ENCODE measurements around the gene FAM186B. TPM values are rescaled to one million over a fixed set of nuclear protein-coding genes. Genes with fewer than 3 reads are reported as not detected.
A peak's percentile ranks its signal among the peaks of the same experiment; 100 is the strongest.
"Not testable (repeated sequence)": the region's sequence is repeated elsewhere in the genome, so short reads cannot be mapped to it uniquely, and the experiment has no call there.

Gene FAM186B
- polyA plus RNA-seq, 4 donors: 0.82 to 2.4 (median 1.00) TPM

DNA sequence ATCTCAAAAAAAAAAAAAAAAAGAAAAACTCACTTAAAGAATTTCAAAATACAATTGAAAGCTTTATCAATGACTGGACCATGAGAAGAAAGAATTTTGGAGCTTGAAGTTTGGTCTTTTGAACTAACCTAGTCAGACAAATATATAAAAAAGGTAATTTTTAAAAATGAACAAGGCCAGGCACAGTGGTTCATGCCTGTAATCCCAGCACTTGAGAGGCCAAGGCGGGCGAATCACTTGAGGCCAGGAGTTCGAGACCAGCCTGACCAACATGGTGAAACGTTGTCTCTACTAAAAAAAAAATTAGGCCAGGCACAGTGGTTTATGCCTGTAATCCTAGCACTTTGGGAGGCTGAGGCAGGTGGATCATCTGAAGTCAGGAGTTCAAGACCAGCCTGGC lies 5.3 kb upstream of the FAM186B start:
- DNase-seq (ENCODE audit: low read depth in 4 of 4, low spot score in 3 of 4): not testable (repeated sequence)

DNA sequence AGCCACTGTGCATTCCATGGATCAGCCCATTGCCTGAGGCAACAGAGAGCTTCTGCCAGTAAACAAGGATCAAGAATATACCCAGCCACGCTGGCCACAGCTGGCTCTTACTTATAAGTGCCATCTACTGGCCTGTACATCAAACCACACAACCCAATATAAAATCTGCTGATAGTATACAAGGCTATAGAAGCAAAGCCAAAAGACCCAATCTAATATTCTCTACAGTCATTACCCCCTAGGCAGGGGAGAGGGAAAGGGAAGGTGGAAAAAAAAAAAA lies 4.4 kb upstream of the FAM186B start:
- no peak for DNase-seq (ENCODE audit: low read depth in 4 of 4, low spot score in 3 of 4)

DNA sequence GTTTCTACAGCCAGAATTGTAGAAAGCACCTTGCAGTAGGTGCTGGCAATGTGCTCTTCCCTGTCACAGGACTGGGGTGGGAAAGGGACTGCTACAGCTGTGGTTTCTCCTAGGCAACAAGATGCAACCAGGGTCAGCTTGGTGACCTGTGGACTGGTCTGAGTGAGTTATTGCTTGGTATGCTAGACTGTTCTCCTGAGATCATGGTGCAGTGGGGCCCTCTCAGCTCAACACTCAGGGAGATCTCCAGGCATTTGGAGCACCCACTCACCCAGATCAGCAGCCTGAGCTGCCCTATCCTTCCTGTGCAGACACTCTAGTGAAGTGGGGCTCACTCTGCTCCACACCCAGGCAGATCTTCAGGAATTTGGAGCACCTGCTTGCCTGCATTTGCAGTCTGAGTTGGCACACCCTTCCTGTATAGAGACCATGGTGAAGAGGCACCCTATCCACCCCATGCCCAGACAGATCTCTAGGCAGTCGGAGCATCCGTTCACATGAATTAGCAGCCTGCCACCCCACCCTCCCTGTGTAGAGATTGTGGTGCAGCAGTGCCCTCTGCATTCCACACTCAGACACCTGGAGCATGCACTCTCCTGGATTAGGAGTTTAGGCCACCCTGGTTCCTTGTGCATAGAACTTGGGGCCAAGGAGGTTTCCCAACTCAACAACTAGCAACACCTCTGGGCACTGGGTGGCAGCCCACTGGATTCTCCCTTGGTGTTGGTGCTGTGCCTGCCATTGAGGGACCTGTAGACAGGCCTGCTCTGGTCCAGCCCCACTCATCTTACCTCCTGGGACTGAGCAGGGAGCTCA lies 3.8 kb upstream of the FAM186B start:
- no peak for DNase-seq (ENCODE audit: low read depth in 4 of 4, low spot score in 3 of 4)

DNA sequence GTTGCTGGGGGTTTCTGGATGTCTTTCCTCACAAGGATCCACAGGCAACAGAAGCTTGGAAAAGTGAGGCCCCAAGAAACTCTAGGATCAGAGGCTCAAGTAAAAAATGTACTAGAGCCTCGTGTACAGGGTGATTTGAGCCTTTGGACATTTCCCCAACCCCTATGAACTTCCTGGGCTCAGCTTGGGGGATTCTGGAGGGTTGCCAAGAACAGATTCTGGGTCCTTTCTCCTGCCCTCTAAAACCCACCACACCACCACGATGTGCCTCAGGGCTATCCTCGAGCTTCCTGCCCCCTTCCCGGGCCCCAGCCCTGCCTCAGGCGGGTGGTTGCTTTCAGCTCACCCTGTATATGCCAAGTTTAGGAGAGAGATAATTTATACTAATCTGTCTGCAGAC lies 583 bp downstream of the FAM186B start:
- no peak for DNase-seq (ENCODE audit: low read depth in 4 of 4, low spot score in 3 of 4)

DNA sequence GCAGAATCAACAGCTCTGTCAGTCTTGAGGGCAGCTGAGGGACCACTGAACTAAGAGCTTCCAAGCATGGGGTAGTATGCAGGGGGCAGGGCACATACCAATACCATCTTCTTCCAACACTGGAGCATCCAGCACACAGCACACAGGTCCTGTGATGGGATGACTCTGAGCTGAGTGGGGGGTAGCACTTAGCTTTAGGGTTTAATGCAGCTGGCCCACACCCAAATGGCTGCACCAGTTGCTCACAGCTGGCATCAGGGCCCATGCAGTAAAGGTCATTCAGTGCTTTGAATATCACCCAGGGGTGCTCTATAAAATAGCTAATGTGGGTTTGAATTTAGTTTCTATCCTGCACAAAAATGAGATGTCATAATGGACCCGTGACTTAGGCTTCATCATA lies 1.7 kb downstream of the FAM186B start:
- DNase-seq (ENCODE audit: low read depth in 4 of 4, low spot score in 3 of 4): no peak

DNA sequence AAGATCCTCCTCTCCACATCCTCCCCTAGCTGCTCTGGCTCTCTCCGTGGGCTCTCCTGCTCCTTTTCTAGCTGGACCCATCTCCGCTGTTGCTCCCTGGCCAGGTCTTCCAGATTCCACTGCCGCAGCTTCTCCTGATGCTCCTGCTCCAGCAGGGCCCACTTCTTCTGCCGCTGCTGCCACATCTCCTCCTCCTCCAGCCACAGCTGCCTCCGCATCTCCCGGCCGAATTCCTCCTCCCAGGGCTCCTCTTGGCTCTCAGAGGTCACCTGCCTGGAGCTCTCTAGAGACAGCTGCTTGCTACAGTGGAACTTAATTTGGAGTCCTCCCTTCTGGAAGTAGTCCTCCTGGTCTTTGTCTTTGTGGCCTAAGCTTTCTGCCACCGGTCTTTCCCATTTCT lies 5.5 kb downstream of the FAM186B start:
- DNase-seq (ENCODE audit: low read depth in 4 of 4, low spot score in 3 of 4): no peak

DNA sequence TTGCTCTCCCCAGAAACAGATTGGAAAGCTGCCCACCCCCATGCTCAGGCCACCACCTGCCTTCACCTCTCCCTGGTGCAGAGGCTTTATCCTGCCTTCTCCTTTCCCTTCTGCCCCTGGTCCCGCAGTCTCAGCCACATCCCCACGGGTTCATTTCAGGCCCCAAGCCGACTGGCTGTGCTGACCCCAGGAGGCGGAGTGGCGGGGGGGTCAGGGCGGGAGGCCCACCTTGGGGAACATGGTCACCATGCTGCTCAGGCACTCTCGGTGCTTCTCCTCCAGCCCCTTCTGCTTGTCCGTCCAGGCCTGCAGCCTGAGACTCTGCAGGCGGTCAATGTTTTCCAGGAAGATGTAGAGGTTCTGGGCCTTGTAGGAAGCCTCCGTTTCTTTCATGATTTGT lies 6.9 kb downstream of the FAM186B start:
- DNase-seq (ENCODE audit: low read depth in 4 of 4, low spot score in 3 of 4): no peak

DNA sequence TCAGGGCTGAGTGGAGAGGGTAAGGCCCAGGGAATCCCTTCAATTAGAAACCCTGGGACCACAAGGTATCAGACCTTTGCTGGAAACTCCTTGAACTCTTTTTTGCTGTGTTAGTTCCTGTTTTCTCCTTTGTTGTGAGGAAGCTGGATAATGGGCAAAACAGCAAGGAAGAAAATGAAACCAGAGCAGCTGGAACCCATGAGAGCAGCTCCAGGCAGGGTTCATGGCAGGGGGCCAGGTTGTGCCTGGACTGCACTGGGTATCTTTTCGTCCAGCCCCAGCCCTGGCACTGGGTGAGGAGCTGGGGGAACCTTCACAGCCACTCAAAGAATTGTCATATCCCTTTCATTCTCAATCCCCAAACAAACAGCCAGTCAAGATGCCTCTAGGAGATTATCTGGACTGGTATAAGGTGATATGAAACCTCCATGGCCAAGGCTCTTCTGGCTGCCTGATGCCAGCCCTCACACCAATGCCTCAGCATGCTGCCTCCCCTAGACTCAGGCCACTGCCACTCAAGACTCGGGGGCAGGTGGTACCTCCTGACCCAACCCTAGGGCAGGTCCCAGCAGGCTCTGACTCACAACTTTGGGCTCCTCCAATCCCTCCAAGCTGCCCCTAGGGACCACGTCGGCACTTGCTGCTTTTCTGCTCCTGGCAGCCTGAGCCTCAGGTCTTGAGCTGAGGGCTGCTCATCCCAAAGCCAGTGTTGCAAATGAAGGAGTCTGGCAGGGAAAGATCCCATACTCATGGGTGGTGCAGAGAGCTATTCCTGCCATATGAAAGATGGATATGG lies 16.5 kb downstream of the FAM186B start:
- DNase-seq (ENCODE audit: low read depth in 4 of 4, low spot score in 3 of 4): no peak

DNA sequence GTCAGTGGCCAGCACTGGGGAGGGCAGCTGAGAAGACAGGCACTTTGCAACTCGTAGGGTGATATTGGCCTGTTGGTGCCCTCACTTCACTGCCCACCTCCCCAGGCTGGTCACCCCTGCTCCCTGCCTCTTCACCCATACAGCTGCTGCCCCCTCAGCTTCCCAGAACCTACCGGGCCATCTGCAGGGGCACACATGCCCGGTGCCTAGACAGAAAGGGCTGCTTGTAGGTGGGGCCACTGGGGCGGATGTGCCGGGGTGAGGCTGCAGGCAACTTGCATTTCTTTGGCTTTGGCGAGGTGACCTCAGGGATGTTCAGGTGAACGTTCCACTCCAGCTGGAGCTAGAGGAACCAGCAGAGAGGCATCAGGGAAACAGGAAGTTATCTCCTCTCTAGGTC lies 17.2 kb downstream of the FAM186B start:
- DNase-seq (ENCODE audit: low read depth in 4 of 4, low spot score in 3 of 4): no peak

DNA sequence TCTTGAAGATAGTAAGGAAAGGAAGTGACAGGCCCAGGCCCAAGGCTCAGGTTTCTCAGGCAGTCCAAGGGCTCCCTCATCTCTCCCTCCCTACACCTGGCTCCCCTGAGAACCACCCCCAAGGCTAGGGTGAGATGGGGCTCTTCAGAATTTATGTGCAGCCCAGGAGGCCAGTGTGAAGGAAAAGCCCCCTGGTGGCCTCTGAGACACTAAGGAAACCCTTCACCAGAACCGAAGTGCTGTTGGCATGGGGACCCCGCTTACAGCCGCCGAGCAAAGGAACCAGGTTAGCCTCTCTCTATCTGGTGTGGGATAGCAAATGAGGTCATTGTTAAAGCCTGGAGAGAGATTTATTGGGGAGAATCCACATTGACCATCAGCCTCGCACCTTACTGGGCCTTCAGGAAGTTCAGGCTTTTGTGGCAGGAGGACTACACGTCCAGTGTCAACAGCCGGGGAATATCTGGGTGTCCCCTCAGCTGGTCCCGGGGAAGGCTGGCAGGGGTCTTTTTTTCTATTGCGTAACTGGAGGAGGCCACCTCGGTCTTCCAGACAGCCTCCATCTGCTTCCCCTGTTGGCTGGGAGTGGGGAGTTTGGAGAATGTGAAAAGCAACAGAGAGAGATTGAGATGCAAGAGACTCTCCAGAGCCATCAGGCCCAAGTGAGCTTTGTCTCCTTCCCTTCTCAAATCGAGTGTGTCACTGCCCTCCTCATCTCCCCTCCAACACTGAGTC lies 18.1 kb downstream of the FAM186B start:
- no peak for DNase-seq (ENCODE audit: low read depth in 4 of 4, low spot score in 3 of 4)

DNA sequence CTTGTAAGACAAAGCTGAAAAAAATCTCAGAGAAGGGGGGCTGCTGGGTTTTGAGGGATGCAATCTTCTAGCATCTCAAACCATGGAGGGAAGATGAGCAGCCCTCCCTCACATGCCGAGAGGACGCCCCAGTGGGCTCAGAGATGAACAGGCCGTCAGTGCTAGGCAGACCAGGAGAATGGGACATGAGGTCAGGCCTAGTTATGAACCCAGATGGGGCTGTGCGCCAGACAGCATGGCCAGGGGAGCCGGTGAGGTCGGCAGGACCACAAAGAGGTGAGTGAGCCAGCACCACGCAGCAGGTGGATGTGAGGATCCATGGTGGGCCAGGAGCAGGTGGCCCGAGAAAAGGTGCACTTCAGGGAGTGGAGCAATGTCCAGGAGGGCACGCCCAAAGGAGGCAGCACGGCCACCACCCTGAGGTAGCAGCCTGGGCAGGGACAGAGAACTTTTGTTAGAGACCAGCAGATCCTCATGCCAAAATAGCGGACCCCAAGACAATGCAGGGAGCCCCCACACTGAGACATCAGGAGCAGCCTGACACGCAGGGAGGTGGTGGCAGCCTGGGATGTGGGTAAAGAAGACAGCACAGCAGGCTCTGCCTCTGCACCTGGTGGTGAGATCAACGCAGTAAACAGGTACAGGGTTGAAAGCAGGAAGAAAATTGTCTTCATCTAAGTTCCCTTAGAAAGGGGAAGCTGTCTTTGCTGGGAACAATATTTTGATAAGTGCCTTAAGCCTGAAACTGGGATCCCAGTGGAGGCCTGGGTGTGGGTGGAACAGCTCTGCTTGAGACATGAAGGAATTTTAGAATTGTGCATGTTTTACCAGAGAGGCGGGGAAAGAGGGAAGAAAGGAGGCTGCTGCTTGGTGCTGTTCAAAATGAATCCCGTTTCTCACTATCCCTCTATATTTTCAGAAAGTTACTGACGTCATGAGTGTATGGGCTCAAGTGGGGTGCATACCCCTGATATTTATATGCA lies 19.7 kb downstream of the FAM186B start:
- no peak for DNase-seq (ENCODE audit: low read depth in 4 of 4, low spot score in 3 of 4)

DNA sequence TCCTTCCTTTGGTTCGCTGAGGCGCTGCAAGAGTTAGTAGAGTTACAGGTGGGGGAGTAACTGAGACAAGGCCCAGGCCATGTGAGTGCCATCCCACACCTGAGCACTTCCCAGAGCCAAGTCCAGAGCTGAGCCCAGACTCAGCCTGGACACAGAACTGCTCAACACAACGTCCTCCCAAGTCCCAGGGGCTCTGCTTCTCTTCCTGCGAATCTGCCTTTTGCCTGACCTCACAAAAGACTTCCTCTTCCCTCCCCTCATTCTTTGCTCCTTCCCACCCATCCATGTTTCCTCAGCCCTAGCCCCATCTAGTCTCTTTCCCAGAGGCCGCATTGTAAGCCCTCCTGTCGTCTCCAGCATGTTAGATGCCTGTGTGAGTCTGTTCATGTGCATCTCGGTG lies 20.8 kb downstream of the FAM186B start:
- no peak for DNase-seq (ENCODE audit: low read depth in 4 of 4, low spot score in 3 of 4)

DNA sequence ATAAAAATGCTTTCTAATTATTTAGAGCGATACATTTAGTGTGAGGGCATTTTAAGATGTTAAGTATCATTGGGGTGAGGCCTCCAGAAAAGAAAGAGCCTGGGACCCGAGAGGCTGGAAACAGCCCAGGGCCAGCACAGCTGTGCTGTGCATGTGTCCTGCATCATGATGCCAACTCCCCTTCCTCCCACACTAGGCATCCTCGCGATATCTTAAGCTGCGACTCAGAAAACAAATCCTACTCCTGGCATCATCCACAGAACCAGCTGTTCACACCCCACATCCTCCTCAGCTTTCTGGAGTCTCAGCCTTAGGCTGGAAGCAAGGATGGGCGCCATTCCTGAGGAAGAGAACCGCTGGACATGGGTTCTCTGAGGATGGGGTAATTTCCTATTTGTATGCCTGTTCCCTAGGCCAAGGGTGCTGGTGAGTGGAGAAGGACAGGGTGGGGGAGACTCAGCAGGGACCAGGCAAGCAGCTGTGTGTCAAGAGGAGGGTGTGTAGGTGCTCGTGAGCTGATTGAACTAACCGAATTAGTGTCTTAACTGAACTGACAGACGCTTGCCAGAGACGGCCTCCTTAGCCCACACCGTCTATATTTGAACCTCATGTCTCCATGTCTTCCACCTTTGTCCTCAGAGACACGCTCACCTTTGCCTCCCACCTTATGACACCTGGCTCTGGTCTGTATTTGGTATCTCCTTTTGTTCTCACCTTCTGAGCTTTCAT lies 21.9 kb downstream of the FAM186B start:
- no peak for DNase-seq (ENCODE audit: low read depth in 4 of 4, low spot score in 3 of 4)

DNA sequence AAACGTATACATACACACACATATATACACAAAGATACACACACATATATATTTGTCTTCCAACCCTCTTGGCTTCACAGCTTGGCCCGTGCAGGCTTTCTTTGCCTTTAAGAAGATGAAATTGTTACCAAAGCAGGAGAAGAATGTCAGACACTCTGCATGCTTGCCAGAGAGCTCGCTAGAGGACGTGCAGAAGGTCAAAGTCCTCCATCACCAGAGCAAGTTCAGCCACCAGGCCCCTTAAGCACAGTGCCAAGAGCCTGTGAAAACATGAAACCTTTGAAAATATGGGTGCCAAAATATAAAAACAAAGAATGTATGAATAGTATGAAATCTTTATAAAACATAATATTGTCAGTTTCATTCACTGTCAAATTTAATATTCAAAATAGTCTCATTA lies 22.6 kb downstream of the FAM186B start:
- DNase-seq (ENCODE audit: low read depth in 4 of 4, low spot score in 3 of 4): no peak

DNA sequence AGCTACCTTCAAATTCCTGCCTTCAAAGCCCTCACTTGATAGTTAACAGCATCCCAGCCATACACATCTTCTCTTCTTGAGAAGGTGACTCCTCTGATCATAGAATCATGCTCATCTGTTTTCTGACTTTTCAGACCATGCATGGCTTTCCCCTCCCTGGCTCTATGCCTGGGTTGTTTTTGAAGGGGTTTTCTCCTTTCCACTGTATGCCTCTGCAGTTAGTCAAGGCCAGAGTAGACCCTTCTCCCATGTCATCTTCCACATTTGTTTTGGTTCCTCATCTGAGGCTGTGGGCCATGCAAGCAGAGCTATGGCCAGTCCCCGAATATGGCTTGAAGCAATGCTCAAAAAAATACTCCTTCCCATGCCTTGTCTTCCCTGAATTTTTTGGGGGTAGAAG lies 23.2 kb downstream of the FAM186B start:
- DNase-seq (ENCODE audit: low read depth in 4 of 4, low spot score in 3 of 4): no peak

DNA sequence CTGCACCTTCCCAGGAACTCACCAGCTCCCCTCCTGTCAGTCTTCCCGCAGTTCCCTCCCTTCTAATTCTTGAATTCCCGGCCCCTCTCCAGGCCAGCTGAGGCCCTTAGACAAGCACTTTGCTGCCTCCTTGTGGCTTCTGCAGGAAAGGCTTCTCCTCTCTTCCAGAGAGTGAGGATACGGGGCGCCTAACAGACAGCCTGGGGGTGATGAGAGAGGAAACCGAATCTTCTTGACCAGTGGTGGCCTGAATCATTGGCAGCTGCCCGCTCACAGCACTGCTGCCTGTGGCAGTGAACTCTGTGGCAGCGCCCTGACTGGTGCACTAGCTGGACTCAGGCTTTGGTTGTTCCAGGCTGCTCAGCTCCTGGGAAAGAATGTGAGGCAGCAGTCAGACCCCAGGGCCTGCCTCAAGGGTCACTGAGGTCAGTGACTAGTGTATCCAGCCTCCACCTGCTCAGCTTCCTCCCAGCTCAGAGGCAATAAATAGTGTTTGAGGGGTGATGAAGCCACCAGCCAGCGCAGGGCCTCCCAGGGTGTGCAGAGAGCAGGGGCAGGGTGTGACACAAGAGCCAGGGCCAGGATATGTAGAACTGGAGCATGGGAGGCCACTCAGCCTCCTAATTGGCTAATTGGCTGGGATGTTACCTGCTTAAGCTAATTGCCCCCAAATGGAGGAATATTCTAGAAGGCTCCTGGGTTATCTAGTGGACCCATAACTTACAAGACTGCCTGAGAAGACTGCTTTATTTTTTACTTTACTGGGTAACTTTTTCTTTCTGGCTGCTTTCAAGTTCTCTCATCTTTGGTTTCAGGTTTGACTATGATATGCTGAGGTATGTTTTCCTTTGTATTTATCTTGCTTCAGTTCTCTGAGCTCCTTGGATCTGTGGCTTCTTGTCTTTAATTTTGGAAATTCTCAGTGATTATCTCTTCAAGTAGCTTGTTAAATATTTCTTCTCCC lies 24.6 kb downstream of the FAM186B start:
- DNase-seq (ENCODE audit: low read depth in 4 of 4, low spot score in 3 of 4): peak; percentile 54 to 78 (median 68)

DNA sequence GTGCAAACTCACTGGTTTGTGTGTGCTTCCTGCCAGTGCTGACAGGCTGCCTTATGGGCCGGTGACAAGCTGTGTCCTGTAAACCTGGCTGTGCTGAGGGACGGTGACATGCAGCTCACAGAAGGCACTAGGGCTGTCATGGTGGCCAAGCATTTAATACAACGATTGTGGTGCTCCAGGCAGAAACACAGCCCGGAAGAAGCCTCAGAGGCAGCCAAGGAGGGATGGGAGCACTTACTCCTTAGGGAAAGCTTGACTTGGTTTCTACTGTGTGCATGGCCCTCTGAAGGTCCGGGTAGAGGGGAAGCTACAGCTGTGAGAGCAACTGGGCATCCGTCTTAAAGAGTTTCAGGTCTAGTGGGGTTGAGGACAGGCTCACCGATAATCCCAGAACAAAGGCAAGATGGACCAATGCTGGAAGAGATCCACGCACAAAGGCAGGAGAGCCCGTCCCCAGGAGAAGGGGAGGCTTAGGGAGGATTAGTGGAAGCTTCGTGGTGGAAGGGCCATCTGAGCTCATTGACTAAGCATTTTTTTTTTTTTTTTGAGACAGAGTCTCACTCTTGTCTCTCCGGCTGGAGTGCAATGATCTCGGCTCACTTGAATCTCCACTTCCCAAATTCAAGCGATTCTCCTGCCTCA lies 26.8 kb downstream of the FAM186B start:
- DNase-seq (ENCODE audit: low read depth in 4 of 4, low spot score in 3 of 4): no peak

All from left renal pelvis (tissue), 4 donors.